Measurements from ENCODE around the gene SPATA46. TPM values are rescaled to one million over a fixed set of nuclear protein-coding genes. Genes with fewer than 3 reads are reported as not detected.

The SPATA46 gene
- total and polyA plus RNA-seq, 11 donors = not detected

DNA sequence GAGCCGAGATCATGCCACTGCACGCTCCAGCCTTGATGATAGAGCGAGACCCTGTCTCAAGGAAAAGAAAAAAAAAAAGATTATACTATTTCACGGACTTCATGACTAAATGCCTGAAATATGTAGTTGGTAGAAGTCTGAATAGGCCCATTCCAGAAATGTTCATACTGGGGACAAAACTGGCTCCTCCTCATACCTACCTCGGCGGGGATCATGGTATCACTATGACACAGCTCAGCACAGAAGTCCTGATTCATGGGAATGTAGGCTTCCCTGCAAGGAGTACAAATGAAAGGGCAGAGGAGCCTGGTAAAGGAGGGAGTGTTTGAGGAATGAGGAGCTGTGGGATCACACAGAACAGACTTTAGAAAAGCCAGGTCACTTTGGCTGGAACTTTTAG is 5.0 kb downstream of the SPATA46 start:
- Histone ChIP-seq H3K27me3 (no peaks in the 10 kb centered on the region), H3K4me3 (no peak overlapping the region), H3K27ac (no peak overlapping the region), H3K4me1 (peaks cover 0 to 6% (median 0%) of the 10 kb centered on the region in 12 donors), H3K36me3 (peaks cover 0 to 7% (median 0%) of the 10 kb centered on the region in 9 donors), H3K9me3 (no peaks in the 10 kb centered on the region)
- ATAC-seq = no peak
- WGBS, 4 donors = 91 to 94% (median 93%) methylated on average over 6 of the region's 6 CpGs
- DNase-seq = no peak
- TF ChIP-seq, protein P1, sequence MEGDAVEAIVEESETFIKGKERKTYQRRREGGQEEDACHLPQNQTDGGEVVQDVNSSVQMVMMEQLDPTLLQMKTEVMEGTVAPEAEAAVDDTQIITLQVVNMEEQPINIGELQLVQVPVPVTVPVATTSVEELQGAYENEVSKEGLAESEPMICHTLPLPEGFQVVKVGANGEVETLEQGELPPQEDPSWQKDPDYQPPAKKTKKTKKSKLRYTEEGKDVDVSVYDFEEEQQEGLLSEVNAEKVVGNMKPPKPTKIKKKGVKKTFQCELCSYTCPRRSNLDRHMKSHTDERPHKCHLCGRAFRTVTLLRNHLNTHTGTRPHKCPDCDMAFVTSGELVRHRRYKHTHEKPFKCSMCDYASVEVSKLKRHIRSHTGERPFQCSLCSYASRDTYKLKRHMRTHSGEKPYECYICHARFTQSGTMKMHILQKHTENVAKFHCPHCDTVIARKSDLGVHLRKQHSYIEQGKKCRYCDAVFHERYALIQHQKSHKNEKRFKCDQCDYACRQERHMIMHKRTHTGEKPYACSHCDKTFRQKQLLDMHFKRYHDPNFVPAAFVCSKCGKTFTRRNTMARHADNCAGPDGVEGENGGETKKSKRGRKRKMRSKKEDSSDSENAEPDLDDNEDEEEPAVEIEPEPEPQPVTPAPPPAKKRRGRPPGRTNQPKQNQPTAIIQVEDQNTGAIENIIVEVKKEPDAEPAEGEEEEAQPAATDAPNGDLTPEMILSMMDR (IDR thresholded peaks at IDR 0.05) = no peak
- TF ChIP-seq POLR2A (IDR thresholded peaks at IDR 0.05) = no peak
- intact Hi-C loops (cut with DNase I) = no loop called here

DNA sequence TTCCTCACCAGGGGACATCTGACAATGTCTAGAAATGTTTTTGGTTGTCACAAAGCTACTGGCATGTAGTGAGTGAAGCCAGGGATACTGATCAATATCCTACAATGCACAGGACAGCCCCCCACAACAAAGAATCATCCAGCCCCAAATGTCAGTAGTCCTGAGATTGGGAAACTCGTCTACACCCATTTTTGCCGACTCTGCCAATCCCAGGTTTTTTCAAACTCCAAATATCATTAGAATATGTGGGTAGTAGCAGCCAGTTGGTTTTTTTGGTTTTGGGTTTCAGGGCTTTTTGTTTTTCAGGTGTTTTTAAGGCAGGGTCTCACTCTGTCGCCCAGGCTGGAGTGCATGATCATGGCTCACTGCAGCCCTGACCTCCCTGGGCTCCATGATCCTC is 5.9 kb downstream of the SPATA46 start:
- Histone ChIP-seq H3K27me3 (no peaks in the 10 kb centered on the region), H3K4me1 (peaks cover 0 to 6% (median 0%) of the 10 kb centered on the region in 12 donors), H3K4me3 (no peak overlapping the region), H3K36me3 (peaks cover 0 to 7% (median 0%) of the 10 kb centered on the region in 9 donors), H3K9me3 (no peaks in the 10 kb centered on the region), H3K27ac (no peak overlapping the region)
- DNase-seq (no peak), ATAC-seq (no peak)
- WGBS, 4 donors = 93 to 98% (median 95%) methylated on average over 3 of the region's 3 CpGs
- intact Hi-C loops (cut with DNase I) = no loop called here
- TF ChIP-seq, protein P1 (IDR thresholded peaks at IDR 0.05) = no peak
- no peak for TF ChIP-seq POLR2A (IDR thresholded peaks at IDR 0.05)

DNA sequence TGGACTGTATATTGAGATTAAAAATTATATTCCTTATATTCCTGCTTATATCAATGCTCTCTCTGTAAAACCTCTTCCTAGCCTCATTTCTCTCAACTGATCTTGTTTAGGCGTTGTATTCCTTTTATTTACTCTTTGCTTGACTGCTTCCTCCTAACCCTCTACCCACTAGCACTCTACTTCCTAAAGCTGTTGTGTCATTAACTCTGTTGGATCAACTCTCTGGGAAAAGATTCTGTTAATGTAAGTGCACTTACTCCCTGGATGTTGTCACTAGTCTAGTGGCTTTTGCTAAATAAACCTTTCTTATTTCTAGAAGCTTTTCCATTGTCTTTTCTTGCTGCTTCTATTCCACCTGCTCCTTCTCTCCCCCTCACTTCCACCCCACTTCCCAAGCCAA is 6.5 kb downstream of the SPATA46 start:
- DNase-seq = no peak
- no peaks in the 10 kb centered on the region for H3K27me3 ChIP-seq
- no peak for TF ChIP-seq POLR2A (IDR thresholded peaks at IDR 0.05)
- TF ChIP-seq, protein P1 (IDR thresholded peaks at IDR 0.05) = no peak
- intact Hi-C loops (cut with DNase I) = no loop called here
- H3K4me1 ChIP-seq = peaks cover 0 to 6% (median 0%) of the 10 kb centered on the region in 12 donors
- no peak overlapping the region for H3K27ac ChIP-seq
- 87 to 100% (median 94%) methylated on average over 1 of the region's 1 CpG for WGBS, 4 donors
- no peak for ATAC-seq
- no peak overlapping the region for H3K4me3 ChIP-seq
- no peaks in the 10 kb centered on the region for H3K9me3 ChIP-seq
- H3K36me3 ChIP-seq = peaks cover 0 to 7% (median 0%) of the 10 kb centered on the region in 9 donors

DNA sequence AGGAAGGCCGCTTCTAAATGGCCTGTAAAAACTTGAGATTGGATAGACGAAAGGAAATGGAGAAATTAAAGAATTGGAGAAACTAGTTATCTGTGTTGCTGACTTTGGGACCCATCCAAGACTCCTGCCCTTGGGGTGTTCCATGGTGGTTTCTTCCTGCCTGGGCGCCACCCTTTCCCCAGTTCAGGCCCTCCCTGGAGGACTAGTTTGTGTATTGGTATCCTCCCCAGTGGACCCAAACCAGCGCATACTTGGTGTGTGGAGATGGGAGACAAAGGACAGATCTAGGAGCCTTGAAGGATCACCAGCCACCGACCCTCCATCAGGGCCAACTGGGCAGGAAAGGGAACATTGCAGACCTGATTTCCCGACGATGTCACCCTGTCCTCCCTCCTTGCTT is 7.1 kb downstream of the SPATA46 start:
- no peak for ATAC-seq
- Histone ChIP-seq H3K4me3 (no peak overlapping the region), H3K27ac (no peak overlapping the region), H3K9me3 (no peaks in the 10 kb centered on the region), H3K27me3 (no peaks in the 10 kb centered on the region), H3K36me3 (peaks cover 0 to 7% (median 0%) of the 10 kb centered on the region in 9 donors), H3K4me1 (peaks cover 0 to 6% (median 0%) of the 10 kb centered on the region in 12 donors)
- DNase-seq = no peak
- intact Hi-C loops (cut with DNase I) = no loop called here
- WGBS, 4 donors = 80 to 90% (median 85%) methylated on average over 7 of the region's 7 CpGs
- no peak for TF ChIP-seq POLR2A (IDR thresholded peaks at IDR 0.05)
- TF ChIP-seq, protein P1 (IDR thresholded peaks at IDR 0.05) = no peak
